UCSD-AML1 (cell line): Measurements from ENCODE around the gene PKNOX2.

Experiments used
- DNase-seq: peaks from one replicate; lab custom pipeline; 2025; ENCODE audit not compliant: unreplicated experiment; lab: John Stamatoyannopoulos, UW

PKNOX2 gene

GRCh38 chr11:125164422-125165110 is at the start of gene PKNOX2:
PKNOX2 (plus strand) TSS chr11:125164751; CDS start chr11:125351306, 186,555 bp downstream.
- DNase-seq, result no peak

- no peak for DNase-seq
These were observed 47.1 kb upstream of the PKNOX2 start for GRCh38 chr11:125117429-125117828.

GRCh38 chr11:125123194-125123946 is 41.2 kb upstream of the PKNOX2 start:
- DNase-seq, result no peak

- DNase-seq, result peak; percentile 43
These were observed 40.5 kb upstream of the PKNOX2 start for GRCh38 chr11:125123947-125124617.

GRCh38 chr11:125124618-125124992 is 39.9 kb upstream of the PKNOX2 start:
- DNase-seq, result no peak

- no peak for DNase-seq
These were observed 36.1 kb upstream of the PKNOX2 start for GRCh38 chr11:125128450-125128849.

GRCh38 chr11:125129316-125129993 is 35.1 kb upstream of the PKNOX2 start:
- DNase-seq, result no peak

- no peak for DNase-seq
These were observed 32.5 kb upstream of the PKNOX2 start for GRCh38 chr11:125132071-125132470.

GRCh38 chr11:125132596-125132995 is 32.0 kb upstream of the PKNOX2 start:
- no peak for DNase-seq

- DNase-seq, result no peak
These were observed 28.6 kb upstream of the PKNOX2 start for GRCh38 chr11:125136001-125136400.

- no peak for DNase-seq
These were observed 25.6 kb upstream of the PKNOX2 start for GRCh38 chr11:125138966-125139365.

GRCh38 chr11:125139778-125140177 is 24.8 kb upstream of the PKNOX2 start:
- no peak for DNase-seq

- DNase-seq, result no peak
These were observed 24.3 kb upstream of the PKNOX2 start for GRCh38 chr11:125140233-125140632.

GRCh38 chr11:125141178-125141577 is 23.4 kb upstream of the PKNOX2 start:
- no peak for DNase-seq

- peak; percentile 44 for DNase-seq
These were observed 22.6 kb upstream of the PKNOX2 start for GRCh38 chr11:125141686-125142535.

- no peak for DNase-seq
These were observed 18.3 kb upstream of the PKNOX2 start for GRCh38 chr11:125146232-125146631.

- DNase-seq, result no peak
These were observed 17.3 kb upstream of the PKNOX2 start for GRCh38 chr11:125147280-125147679.

GRCh38 chr11:125148011-125148410 is 16.5 kb upstream of the PKNOX2 start:
- no peak for DNase-seq

GRCh38 chr11:125148743-125149142 is 15.8 kb upstream of the PKNOX2 start:
- DNase-seq, result no peak

GRCh38 chr11:125153837-125154236 is 10.7 kb upstream of the PKNOX2 start:
- no peak for DNase-seq
